Transverse colon (tissue), 4 donors: ENCODE data around the gene TRAPPC3L.

Experiments
- EP300 ChIP-seq: sonication (generic); formaldehyde crosslinking; IDR thresholded peaks from one replicate; pipeline ENCODE4 v1.6.1; 2017; ENCODE audit warnings: antibody characterized with exemption, low read depth
- POLR2A ChIP-seq: fragments of 450-650 bp; IDR thresholded peaks from one replicate; pipeline ENCODE4 v1.6.1; 2016; ENCODE audit warnings: antibody characterized with exemption, mild to moderate bottlenecking, moderate library complexity
- POLR2AphosphoS5 ChIP-seq, 3 donors: sonication (generic); formaldehyde crosslinking; IDR thresholded peaks; one replicate each; pipeline ENCODE4 v1.6.1; 2016; ENCODE audit warnings: antibody characterized with exemption in 3 of 3
- TF ChIP-seq, protein P1 (sequence below), 5 experiments: fragments of 200-600 bp in 3 of 5; fragments of 450-650 bp in 2 of 5; sonication (generic) in 3 of 5; IDR thresholded peaks; 1 replicate in 2 of 5; 2 replicates in 3 of 5; pipeline ENCODE4 v1.5.1; 2016 to 2017; ENCODE audit warnings: antibody characterized with exemption in 5 of 5, inconsistent platforms in 3 of 5, mild to moderate bottlenecking in 2 of 5, moderate library complexity in 1 of 5

- TF ChIP-seq, protein P1, sequence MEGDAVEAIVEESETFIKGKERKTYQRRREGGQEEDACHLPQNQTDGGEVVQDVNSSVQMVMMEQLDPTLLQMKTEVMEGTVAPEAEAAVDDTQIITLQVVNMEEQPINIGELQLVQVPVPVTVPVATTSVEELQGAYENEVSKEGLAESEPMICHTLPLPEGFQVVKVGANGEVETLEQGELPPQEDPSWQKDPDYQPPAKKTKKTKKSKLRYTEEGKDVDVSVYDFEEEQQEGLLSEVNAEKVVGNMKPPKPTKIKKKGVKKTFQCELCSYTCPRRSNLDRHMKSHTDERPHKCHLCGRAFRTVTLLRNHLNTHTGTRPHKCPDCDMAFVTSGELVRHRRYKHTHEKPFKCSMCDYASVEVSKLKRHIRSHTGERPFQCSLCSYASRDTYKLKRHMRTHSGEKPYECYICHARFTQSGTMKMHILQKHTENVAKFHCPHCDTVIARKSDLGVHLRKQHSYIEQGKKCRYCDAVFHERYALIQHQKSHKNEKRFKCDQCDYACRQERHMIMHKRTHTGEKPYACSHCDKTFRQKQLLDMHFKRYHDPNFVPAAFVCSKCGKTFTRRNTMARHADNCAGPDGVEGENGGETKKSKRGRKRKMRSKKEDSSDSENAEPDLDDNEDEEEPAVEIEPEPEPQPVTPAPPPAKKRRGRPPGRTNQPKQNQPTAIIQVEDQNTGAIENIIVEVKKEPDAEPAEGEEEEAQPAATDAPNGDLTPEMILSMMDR (IDR thresholded peaks at IDR 0.05): no peak
- TF ChIP-seq POLR2A (no peak), POLR2AphosphoS5 (IDR thresholded peaks at IDR 0.05) (no peak), EP300 (no peak)
These were observed 41.3 kb upstream of the TRAPPC3L start for GRCh38 chr6:116586738-116587137.
